ENCODE results near the gene MEAK7.

DNA sequence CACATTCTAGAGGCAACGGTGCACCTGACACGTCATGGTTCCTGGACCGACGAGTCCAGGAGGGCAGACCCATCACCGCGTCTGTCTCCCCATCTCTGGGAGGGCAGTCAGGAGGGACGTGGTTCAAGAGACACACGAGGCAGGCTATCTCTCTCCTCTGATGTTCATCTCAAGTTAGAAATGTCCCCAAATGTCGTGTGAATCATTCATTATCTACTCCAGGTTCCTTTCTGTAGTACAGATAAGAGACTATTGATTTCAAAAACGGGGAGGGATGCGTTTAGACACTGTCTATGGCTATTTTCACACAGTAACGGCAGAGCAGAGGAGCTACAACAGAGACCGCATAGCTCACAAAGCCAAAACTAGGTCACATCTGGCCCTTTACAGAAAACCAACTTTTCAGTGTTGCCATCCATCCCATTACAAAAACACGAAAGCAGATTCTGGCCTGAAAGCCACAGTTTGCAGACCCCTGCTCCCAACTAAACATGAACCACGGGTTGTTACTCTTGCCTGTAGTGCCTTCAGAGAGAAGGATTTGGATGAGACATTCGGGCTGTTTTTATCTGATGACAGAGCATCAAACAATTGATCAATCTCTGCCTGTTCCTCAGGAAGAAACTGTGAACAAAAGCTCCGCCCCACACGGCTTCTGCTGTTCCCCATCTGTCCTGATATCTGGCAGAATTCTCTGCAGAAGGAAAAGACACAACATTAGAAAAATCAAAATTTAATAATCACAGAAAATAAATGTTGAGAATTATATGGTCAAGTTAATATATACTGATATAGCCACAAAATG, 6.8 kb downstream of the MEAK7 start:
- no peak for TF ChIP-seq POLR2AphosphoS5 (IDR thresholded peaks at IDR 0.05; ENCODE audit: borderline replicate concordance, low read depth, low read length)
- TF ChIP-seq EZH2 (IDR thresholded peaks at IDR 0.05) = no peak
- TF ChIP-seq FOXP2 (optimal IDR thresholded peaks at IDR 0.05; ENCODE audit: control extremely low read depth, extremely low read length, insufficient read depth) = no peak

Measured in SK-N-MC (cell line).